Keratinocyte (primary cell): Measurements from ENCODE around the gene FHOD3. TPM values are rescaled to one million over a fixed set of nuclear protein-coding genes. Genes with fewer than 3 reads are reported as not detected.

Source experiments
- DNase-seq: peaks from one replicate; pipeline ENCODE4 v3.0.0-alpha.2; 2011; ENCODE audit warnings: low read depth, missing footprints, low spot score
- FAIRE-seq: peaks from 2 replicates; lab custom pipeline; 2011; peaks lifted over from hg19 to GRCh38; lab: Jason Lieb, UNC
- H2AFZ ChIP-seq: 2 replicates; pipeline ENCODE4 v1.6.0; 2012; ENCODE audit warnings: low read length, control low read depth, inconsistent platforms; ENCODE audit not compliant: control insufficient read depth
- H3K27ac ChIP-seq: 2 replicates; pipeline ENCODE4 v1.5.1; 2011; ENCODE audit warnings: low read length; ENCODE audit not compliant: control insufficient read depth, insufficient read depth
- H3K27me3 ChIP-seq: 3 replicates; pipeline ENCODE4 v1.6.0; 2011; ENCODE audit warnings: low read length; ENCODE audit not compliant: control insufficient read depth, insufficient read depth; ENCODE audit errors: extremely low read depth
- H3K36me3 ChIP-seq, 2 experiments: 2 replicates in 1 of 2; 3 replicates in 1 of 2; pipeline ENCODE4 v1.5.1; 2011; ENCODE audit warnings: low read length in 2 of 2, mild to moderate bottlenecking in 1 of 2; ENCODE audit not compliant: control insufficient read depth in 2 of 2, insufficient read depth in 2 of 2; ENCODE audit errors: extremely low read depth in 1 of 2
- H3K4me1 ChIP-seq: 3 replicates; pipeline ENCODE4 v1.5.1; 2011; ENCODE audit warnings: low read length; ENCODE audit not compliant: control insufficient read depth, insufficient read depth; ENCODE audit errors: extremely low read depth
- H3K4me2 ChIP-seq: 3 replicates; pipeline ENCODE4 v1.6.0; 2011; ENCODE audit warnings: low read depth, low read length; ENCODE audit not compliant: control insufficient read depth, insufficient read depth; ENCODE audit errors: extremely low read depth
- H3K4me3 ChIP-seq, 3 experiments: fragments of 200-600 bp in 1 of 3; sonication (generic) in 1 of 3; 2 replicates in 2 of 3; 3 replicates in 1 of 3; pipeline ENCODE4 v1.5.1; 2011 to 2016; ENCODE audit warnings: low read length in 3 of 3, mild to moderate bottlenecking in 3 of 3, control low read depth in 2 of 3, inconsistent platforms in 1 of 3, low read depth in 1 of 3, mixed read lengths in 1 of 3, mixed run types in 1 of 3, moderate library complexity in 1 of 3; ENCODE audit not compliant: control insufficient read depth in 2 of 3, insufficient read depth in 2 of 3; ENCODE audit errors: extremely low read depth in 1 of 3
- H3K79me2 ChIP-seq: 2 replicates; pipeline ENCODE4 v1.6.0; 2012; ENCODE audit warnings: low read length; ENCODE audit not compliant: control insufficient read depth, insufficient read depth
- H3K9ac ChIP-seq: 3 replicates; pipeline ENCODE4 v1.6.0; 2011; ENCODE audit warnings: low read length; ENCODE audit not compliant: control insufficient read depth, insufficient read depth; ENCODE audit errors: extremely low read depth
- H3K9me1 ChIP-seq: 3 replicates; pipeline ENCODE4 v1.6.0; 2011; ENCODE audit warnings: low read length; ENCODE audit not compliant: control insufficient read depth, insufficient read depth; ENCODE audit errors: extremely low read depth
- H3K9me3 ChIP-seq: 2 replicates; pipeline ENCODE4 v1.5.1; 2012; ENCODE audit warnings: low read depth, low read length; ENCODE audit not compliant: control insufficient read depth
- H4K20me1 ChIP-seq: 3 replicates; pipeline ENCODE4 v1.6.0; 2011; ENCODE audit warnings: low read length; ENCODE audit not compliant: control insufficient read depth, insufficient read depth; ENCODE audit errors: extremely low read depth
- CTCF ChIP-seq, 3 experiments: IDR thresholded peaks in 1 of 3; conservative IDR thresholded peaks in 1 of 3; optimal IDR thresholded peaks in 1 of 3; 2 replicates in 2 of 3; 3 replicates in 1 of 3; pipeline versions ENCODE3 to v1.5.1; 2011; ENCODE audit warnings: low read length in 3 of 3, mild to moderate bottlenecking in 3 of 3, moderate library complexity in 2 of 3, control low read depth in 1 of 3, inconsistent platforms in 1 of 3; ENCODE audit not compliant: insufficient read depth in 2 of 3; ENCODE audit errors: extremely low read depth in 1 of 3
- EZH2 ChIP-seq: IDR thresholded peaks from one replicate; pipeline ENCODE4 v1.6.1; 2012; ENCODE audit warnings: inconsistent platforms, mild to moderate bottlenecking, low read length, moderate library complexity
- dilution Hi-C: fragments of 300-500 bp; cut with MboI; formaldehyde crosslinking; loops from one replicate; pipeline ENCODE4 v1.7.0; 2020; ENCODE audit warnings: low sequenced_read_pairs; ENCODE audit not compliant: extremely low pct_ligation_motif_present
- polyA plus RNA-seq, 5 experiments: library from polyadenylated mRNA; depleted of rRNA in 3 of 5; stranded (reverse) in 3 of 5; stranded (forward) in 1 of 5; unstranded in 1 of 5; fragments of >200 nt; gene quantifications; 1 replicate in 1 of 5; 2 replicates in 3 of 5; 3 replicates in 1 of 5; pipeline versions ENCODE4 v1.2.1 to v1.2.3, GENCODE V29; 2011 to 2012; ENCODE audit warnings: missing spikeins in 2 of 5, low read depth in 1 of 5, low replicate concordance in 1 of 5

The FHOD3 gene
- polyA plus RNA-seq, 1 donor (not counting 4 experiments of a cell fraction or from before 2014, with no cell fraction given) = 7.7 TPM

DNA sequence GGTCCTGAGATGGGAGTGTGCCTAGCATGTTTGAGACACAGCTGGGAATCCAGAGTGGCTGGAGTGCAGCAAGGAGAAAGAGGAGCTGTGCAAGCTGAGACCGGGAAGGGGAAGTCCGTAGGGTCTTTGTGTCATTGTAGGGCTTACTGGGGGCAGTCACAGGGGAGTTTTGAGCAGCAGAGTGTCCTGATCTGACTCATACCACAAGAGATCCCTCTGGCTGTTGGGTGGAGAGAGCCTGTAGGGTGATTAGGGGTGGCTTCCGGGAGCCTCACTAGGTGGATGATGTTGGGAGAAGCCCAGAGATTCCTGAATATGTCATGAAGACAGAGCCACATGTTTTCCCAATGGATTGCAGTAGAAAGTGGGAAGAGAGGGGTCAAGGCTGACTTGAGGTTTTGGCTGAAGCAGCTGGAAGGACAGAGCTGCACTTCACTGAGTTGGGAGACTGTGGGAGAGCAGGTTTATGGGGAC, 30.9 kb downstream of the FHOD3 start:
- DNase-seq (no peak), FAIRE-seq (no peak)
- Histone ChIP-seq H3K27ac (no peak overlapping the region), H3K79me2 (no peaks in the 10 kb centered on the region), H3K4me3 (no peak overlapping the region), H3K27me3 (no peaks in the 10 kb centered on the region), H3K4me1 (no peaks in the 10 kb centered on the region), H3K36me3 (no peaks in the 10 kb centered on the region), H3K9ac (no peak overlapping the region), H4K20me1 (no peaks in the 10 kb centered on the region), H3K4me2 (no peak overlapping the region), H3K9me3 (no peaks in the 10 kb centered on the region), H2AFZ (no peak overlapping the region), H3K9me1 (no peaks in the 10 kb centered on the region)
- dilution Hi-C loops = no loop called here
- TF ChIP-seq CTCF (optimal IDR thresholded peaks at IDR 0.05 in 1 of 3, IDR thresholded peaks at IDR 0.05 in 1 of 3, conservative IDR thresholded peaks at IDR 0.05 in 1 of 3; ENCODE audit: extremely low read depth in 1 of 3, insufficient read depth in 2 of 3, low read length in 3 of 3) = no peak
- TF ChIP-seq EZH2 = no peak

- DNase-seq = no peak
- Histone ChIP-seq H3K9me1 (no peaks in the 10 kb centered on the region), H3K9ac (no peak overlapping the region), H3K4me1 (no peaks in the 10 kb centered on the region), H4K20me1 (no peaks in the 10 kb centered on the region), H3K9me3 (no peaks in the 10 kb centered on the region), H3K27ac (no peak overlapping the region), H3K4me3 (no peak overlapping the region), H3K27me3 (no peaks in the 10 kb centered on the region), H2AFZ (no peak overlapping the region), H3K79me2 (no peaks in the 10 kb centered on the region), H3K4me2 (no peak overlapping the region), H3K36me3 (no peaks in the 10 kb centered on the region)
- FAIRE-seq = no peak
- TF ChIP-seq EZH2 (no peak), CTCF (optimal IDR thresholded peaks at IDR 0.05 in 1 of 3, IDR thresholded peaks at IDR 0.05 in 1 of 3, conservative IDR thresholded peaks at IDR 0.05 in 1 of 3; ENCODE audit: extremely low read depth in 1 of 3, insufficient read depth in 2 of 3, low read length in 3 of 3) (no peak)
- dilution Hi-C loops = no loop called here
Measured at GRCh38 chr18:36328916-36329315, 31.4 kb downstream of the FHOD3 start.
